Endothelial cell (in vitro differentiated cells): Measurements from ENCODE around the gene ECT2. TPM values are rescaled to one million over a fixed set of nuclear protein-coding genes. Genes with fewer than 3 reads are reported as not detected.

Source experiments
- DNase-seq: peaks from one replicate; pipeline ENCODE4 v3.0.0; 2021; ENCODE audit warnings: low spot score
- H3K27ac Mint-ChIP-seq: one replicate; pipeline ENCODE4 v1.8.0; 2021; ENCODE audit warnings: mixed read lengths, inconsistent platforms; ENCODE audit not compliant: unreplicated experiment
- H3K27me3 Mint-ChIP-seq: one replicate; pipeline ENCODE4 v1.8.0; 2021; ENCODE audit warnings: mild to moderate bottlenecking, moderate library complexity, mixed read lengths, inconsistent platforms; ENCODE audit not compliant: unreplicated experiment
- H3K36me3 Mint-ChIP-seq: one replicate; pipeline ENCODE4 v1.8.0; 2021; ENCODE audit warnings: mild to moderate bottlenecking, low read depth, mixed read lengths, inconsistent platforms; ENCODE audit not compliant: unreplicated experiment
- H3K4me1 Mint-ChIP-seq: one replicate; pipeline ENCODE4 v1.8.0; 2021; ENCODE audit warnings: mild to moderate bottlenecking, mixed read lengths, inconsistent platforms; ENCODE audit not compliant: unreplicated experiment
- H3K4me3 Mint-ChIP-seq: one replicate; pipeline ENCODE4 v1.8.0; 2021; ENCODE audit warnings: mild to moderate bottlenecking, mixed read lengths, inconsistent platforms; ENCODE audit not compliant: unreplicated experiment
- H3K9me3 Mint-ChIP-seq: one replicate; pipeline ENCODE4 v1.8.0; 2021; ENCODE audit warnings: mixed read lengths, inconsistent platforms; ENCODE audit not compliant: unreplicated experiment
- CTCF ChIP-seq: fragments of 200-600 bp; sonication (generic); IDR thresholded peaks from one replicate; pipeline ENCODE4 v1.5.0; 2021; ENCODE audit warnings: antibody characterized with exemption; ENCODE audit not compliant: unreplicated experiment
- total RNA-seq: library from RNA; stranded (reverse); fragmentation: NEBNext Ultra II Directional; extraction: Animal tissue kit (Norgen Biotek cat#: 25700); gene quantifications from one replicate; pipeline ENCODE4 v1.2.1, GENCODE V29; 2021; ENCODE audit not compliant: unreplicated experiment

Gene ECT2
- total RNA-seq, 1 donor from 2014 or later = 18.0 TPM

GRCh38 chr3:172709774-172710663 is 40.5 kb upstream of the ECT2 start:
- Mint-ChIP-seq H3K4me3 (peak overlapping the region; percentile 96), H3K4me1 (peaks cover 15% of the 10 kb centered on the region), H3K27me3 (peaks cover 2% of the 10 kb centered on the region), H3K27ac (no peak overlapping the region), H3K36me3 (no peaks in the 10 kb centered on the region), H3K9me3 (no peaks in the 10 kb centered on the region)
- no peak for TF ChIP-seq CTCF
- DNase-seq = peak; percentile 26

- peak; percentile 56 for TF ChIP-seq CTCF
- Mint-ChIP-seq H3K27ac (peak within 1 kb of the TSS; percentile 76), H3K4me3 (peak within 1 kb of the TSS; percentile 96)
Measured at GRCh38 chr3:172710664-172711453, 39.7 kb upstream of the ECT2 start, which contains the start of gene NCEH1. Gene NCEH1, minus strand, starts transcription at chr3:172711067. Its CDS starts 83 bp downstream, at chr3:172710984.

DNA sequence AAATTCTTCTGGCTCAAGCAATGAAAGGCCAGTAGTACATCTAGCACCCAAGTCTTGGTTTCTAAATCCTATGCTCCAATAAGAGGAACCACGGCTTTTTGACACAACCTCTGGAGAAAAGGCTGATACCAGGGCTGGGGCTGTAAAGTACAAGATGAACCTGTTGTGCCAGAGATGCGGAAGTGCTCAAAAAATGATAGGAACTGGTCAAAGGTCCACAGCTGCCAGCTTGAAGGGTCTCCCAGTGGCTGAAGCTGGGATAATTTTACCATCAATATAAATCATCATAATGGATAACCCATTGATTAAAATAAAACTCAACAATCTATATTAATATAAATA is 39.1 kb upstream of the ECT2 start:
- H3K4me3 Mint-ChIP-seq = no peak overlapping the region

More at GRCh38 chr3:172710664-172711453, 39.7 kb upstream of the ECT2 start, which contains the start of gene NCEH1:
- H3K27me3 Mint-ChIP-seq = peaks cover 2% of the 10 kb centered on the region
- no peaks in the 10 kb centered on the region for H3K9me3 Mint-ChIP-seq
- no peaks in the 10 kb centered on the region for H3K36me3 Mint-ChIP-seq
- DNase-seq = peak; percentile 79
- peaks cover 15% of the 10 kb centered on the region for H3K4me1 Mint-ChIP-seq

GRCh38 chr3:172713316-172713715 is 37.2 kb upstream of the ECT2 start:
- no peak for TF ChIP-seq CTCF
- no peak for DNase-seq
- Mint-ChIP-seq H3K4me3 (no peak overlapping the region), H3K4me1 (peaks cover 13% of the 10 kb centered on the region), H3K27ac (no peak overlapping the region), H3K36me3 (no peaks in the 10 kb centered on the region), H3K27me3 (peaks cover 2% of the 10 kb centered on the region), H3K9me3 (no peaks in the 10 kb centered on the region)

More for the DNA sequence above, 39.1 kb upstream of the ECT2 start:
- Mint-ChIP-seq H3K27me3 (peaks cover 2% of the 10 kb centered on the region), H3K27ac (peak overlapping the region; percentile 76), H3K4me1 (peaks cover 15% of the 10 kb centered on the region), H3K36me3 (no peaks in the 10 kb centered on the region), H3K9me3 (no peaks in the 10 kb centered on the region)
- DNase-seq = no peak
- no peak for TF ChIP-seq CTCF
